Fibroblast of lung (primary cell): ENCODE data around the gene OR11G2.

ENCODE experiments used
- CTCF ChIP-seq, 2 donors: IDR thresholded peaks in 1 of 2; conservative IDR thresholded peaks in 1 of 2; 1 replicate in 1 of 2; 2 replicates in 1 of 2; pipeline ENCODE4 v1.5.1; 2011 to 2012; ENCODE audit warnings: low read length in 2 of 2, control low read depth in 1 of 2, inconsistent platforms in 1 of 2, low read depth in 1 of 2, mild to moderate bottlenecking in 1 of 2
- EZH2 ChIP-seq: IDR thresholded peaks from 2 replicates; pipeline ENCODE4 v1.5.1; 2012; ENCODE audit warnings: low read length, control low read depth, mild to moderate bottlenecking; ENCODE audit errors: missing control alignments

GRCh38 chr14:20223410-20223809 is 32.7 kb downstream of the OR11G2 start, which contains the start of gene OR11H6:
- TF ChIP-seq CTCF (conservative IDR thresholded peaks at IDR 0.05 in 1 of 2, IDR thresholded peaks at IDR 0.05 in 1 of 2; ENCODE audit: low read depth in 1 of 2, low read length in 2 of 2) (no peak), EZH2 (no peak)
